H4 (cell line): ENCODE measurements around the gene GALT. TPM values are rescaled to one million over a fixed set of nuclear protein-coding genes. Genes with fewer than 3 reads are reported as not detected.

Experiments used
- DNase-seq: peaks from one replicate; pipeline ENCODE4 v3.0.0-alpha.2; 2015; ENCODE audit warnings: low spot score
- total RNA-seq: library from RNA; depleted of rRNA; stranded (reverse); fragments of >200 nt; shearing (Covaris generic); gene quantifications from 2 replicates; pipeline ENCODE4 v1.2.3, GENCODE V29; 2014

Gene GALT
- total RNA-seq, 1 experiment from 2014 or later, result 25.8 TPM

DNA sequence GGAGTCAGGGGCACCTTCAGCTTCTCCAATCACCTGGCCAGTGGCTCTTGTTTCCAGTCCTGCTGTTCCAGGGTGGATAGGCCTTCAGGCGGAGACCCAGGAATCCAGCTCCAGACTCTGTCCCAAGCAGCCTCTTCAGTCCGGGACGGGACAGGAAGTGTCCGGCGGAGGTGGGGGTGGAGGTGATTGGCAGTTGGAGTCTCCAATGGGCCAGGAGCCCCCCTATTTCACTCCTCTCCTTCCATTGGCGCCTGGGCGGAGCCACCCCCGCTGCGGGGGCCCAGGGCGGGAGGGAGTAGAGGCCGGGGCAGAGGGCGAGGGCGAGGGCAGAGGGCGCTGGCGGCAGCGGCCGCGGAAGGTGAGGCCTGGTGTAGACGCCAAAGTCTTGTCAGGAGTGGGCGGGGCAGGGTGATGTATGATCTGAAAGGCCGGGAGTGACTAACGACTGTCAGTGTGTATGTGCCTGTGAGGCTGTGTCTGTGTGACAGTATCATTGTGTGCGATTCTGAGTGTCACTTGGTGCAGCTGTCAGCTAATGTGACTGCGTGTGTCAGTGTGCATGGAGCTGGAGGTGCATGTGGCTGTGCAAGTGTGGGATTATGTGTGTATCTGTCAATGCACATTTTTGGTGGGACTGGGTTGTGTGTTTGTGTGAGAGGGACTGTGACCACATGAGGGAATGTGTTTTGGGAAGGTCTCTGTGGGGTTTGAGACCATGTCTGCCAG is 5.6 kb downstream of the GALT start, which contains the start of gene IL11RA:
Gene IL11RA (plus strand): TSS at position 310 of the 726 bp plus-strand sequence. CDS start 3,033 bp downstream, outside the sequence.
- DNase-seq, result peak; percentile 72

DNA sequence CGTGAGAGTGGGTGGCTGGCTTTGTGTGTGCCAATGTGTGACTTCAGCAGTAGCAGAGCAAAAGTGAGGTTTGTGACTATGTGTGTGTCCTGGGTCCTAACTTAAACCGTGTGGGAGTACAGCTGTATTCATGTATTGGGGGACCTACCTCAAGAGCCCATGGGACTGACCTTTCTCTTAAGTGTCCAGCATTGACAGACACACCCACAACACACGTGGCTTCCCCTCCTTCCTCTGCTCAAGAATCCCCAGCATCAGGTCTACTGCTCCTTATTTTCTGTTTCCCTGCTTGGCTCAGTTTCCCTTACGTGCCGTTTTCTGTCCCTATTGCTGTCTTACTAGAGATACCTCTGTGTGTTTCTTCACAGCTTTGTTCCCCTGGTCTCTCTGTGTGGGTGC is 6.1 kb downstream of the GALT start:
- no peak for DNase-seq

DNA sequence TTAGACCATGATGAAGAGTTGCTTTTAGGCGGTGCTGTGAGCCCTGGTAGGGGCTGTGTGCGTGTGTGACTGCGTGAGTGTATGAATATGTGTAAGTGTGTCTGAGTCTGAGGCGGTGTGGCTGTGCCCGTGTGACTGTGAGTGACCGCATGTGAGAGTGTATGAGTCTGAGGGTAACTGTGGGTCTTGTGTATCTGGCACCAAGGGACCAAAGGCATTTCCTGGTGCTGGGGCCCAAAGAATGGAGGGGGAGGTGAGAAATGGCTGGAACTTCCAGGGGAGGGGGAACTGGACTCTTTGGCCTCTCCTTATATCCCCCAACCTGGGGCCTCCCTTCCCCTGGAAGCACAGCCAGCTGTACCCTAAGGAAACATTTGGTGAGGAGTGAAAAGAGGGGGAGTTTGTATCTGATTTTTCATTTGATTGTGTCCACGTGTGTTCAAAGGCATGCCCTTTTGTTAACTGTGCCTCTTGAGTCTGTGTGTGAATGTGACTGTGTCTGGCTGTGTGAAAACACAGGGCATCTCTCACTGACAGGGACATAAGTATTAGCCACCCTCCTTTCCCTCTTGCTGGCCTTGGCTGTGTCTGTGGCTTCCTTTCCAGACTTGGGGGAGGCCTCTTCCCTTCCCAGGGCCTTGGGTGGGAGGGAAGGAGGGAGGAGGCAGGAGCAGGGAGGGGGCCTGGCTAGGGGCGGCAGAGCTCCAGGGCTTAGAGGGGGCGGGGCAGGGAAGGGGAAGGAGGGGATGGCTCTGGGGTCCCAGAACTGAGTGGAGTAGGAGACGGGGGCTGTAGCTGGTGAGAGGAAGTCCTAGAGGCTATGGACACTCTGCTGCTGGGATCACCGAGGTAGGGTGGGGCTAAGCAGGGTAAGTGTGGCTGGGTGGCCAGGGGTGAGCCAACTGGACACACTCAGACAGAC is 6.9 kb downstream of the GALT start:
- no peak for DNase-seq

DNA sequence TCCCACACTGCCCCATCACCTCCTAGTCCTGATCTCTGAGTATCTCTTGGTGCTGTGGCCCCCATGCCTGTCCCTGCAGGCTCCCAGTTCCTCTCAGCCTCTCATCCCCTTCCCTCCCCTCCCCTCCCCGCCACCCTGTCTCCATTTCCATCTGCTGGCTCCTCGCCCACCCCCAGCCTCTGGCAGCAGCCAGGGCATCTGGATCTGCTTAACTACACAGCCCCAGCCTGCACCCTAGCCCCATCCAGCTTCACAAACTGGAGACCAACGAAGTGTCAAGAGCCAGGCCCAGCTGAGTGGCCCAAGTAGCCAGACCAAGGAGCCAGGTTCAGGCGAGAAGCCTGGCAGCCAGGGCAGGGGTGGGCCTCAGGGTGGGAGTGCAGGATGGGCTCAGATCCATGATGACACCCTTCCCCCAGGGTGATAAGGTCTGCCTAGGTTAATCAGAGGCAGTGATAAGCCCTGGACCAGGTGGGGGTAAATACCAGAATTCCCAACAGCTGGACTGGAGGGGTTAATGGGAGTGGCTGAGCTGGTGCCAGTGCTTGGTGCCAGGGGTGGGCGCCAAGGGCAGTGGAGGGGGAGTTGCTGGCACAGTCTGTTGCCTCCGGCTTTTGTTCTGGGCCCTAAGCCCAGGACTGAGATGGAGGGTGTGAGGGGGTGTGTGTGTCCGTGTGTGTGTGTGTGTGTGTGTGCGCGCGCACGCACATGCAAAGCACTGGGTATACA is 8.0 kb downstream of the GALT start:
- no peak for DNase-seq

GRCh38 chr9:34655394-34655793 is 8.9 kb downstream of the GALT start:
- DNase-seq, result no peak

DNA sequence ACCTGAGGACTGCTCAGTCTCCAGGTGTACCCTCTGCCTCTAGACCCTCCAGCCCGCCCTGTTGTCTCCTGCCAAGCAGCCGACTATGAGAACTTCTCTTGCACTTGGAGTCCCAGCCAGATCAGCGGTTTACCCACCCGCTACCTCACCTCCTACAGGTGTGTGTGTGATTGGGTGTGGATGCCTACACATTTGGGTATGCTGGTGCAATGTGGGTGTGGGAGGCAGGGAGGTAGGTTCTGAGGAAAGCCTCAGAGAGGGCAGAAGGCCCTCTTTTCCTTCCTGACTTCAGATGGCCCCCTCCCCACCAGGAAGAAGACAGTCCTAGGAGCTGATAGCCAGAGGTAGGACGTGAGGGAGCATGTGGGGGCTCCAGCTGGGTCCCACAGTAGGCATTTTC is 10.5 kb downstream of the GALT start:
- no peak for DNase-seq

- DNase-seq, result no peak
Observed at GRCh38 chr9:34658461-34658860, 12.0 kb downstream of the GALT start.

- DNase-seq, result no peak
Observed at GRCh38 chr9:34659592-34660253, 13.2 kb downstream of the GALT start.

DNA sequence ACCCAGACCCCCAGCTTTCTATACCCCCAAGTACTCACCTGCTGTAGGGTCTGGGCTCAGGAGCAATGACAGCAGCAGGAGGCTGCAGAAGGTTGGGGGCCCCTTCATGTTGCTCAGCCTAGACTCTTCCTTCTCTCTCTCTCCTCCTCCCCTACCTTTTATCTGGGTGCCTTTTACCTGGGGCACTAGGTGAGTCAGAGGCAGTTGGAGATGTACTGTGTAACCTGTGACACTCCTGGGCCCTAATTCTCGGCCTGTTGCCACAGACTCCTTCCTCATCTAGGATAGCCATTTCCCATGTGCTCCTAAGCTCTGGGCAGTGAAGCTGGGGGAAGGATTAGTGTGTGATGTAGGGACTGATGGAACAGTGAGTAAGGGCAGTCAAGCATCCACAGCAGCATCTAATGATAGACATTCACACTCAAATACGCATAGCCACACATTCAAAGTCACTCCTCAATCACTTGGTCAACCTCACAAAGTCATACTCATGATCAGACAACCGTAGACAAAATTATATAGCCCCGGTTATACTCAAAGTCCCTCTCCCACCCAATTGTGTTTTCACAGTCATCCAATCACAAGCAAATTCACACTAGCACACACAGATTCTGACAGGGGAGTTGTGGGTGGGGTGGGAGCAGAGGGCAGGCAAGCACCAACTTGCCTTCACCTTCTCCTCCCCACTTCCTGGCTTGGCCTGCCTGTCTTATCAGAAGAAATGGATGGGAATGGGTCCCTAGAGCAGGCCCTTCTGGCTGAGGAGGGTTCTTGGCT is 16.2 kb downstream of the GALT start, which contains the start of gene CCL27:
Gene CCL27 (minus strand): TSS at position 132 of the 777 bp plus-strand sequence. CDS start 24 bp downstream, at position 108.
- DNase-seq, result no peak

DNA sequence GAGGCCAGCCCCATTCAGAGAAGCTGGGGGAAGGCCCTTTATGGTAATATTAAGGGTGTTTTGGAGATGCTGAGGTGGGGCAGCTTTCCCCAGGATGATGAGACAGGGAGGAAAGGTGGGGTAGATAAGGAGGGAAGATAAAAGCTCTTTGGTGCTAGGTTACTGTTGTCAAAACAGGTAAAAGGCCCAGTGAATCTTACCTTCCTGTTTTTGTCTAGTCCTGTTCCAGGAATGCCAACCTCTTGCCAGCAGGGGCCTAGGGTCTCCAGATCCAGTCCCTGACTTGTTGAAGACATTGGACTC is 16.8 kb downstream of the GALT start:
- no peak for DNase-seq

- peak; percentile 81 for DNase-seq
Observed at GRCh38 chr9:34664281-34665066, 18.0 kb downstream of the GALT start.

DNA sequence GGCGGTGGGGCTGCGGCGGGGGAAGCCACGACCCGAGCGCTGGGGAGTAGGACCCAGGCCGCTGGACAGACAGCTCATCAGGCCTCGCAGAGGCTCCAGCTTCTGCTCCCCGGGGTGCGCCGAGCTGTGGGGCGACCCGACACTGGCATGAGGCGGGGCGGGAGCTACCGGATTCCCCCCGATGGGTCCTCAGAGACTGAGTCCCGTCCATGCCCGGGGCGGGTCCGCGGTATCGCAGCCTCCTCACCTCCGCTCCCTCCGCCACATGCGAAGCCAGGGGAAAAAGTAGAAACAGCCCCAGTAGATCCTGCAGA is 18.5 kb downstream of the GALT start:
- no peak for DNase-seq

DNA sequence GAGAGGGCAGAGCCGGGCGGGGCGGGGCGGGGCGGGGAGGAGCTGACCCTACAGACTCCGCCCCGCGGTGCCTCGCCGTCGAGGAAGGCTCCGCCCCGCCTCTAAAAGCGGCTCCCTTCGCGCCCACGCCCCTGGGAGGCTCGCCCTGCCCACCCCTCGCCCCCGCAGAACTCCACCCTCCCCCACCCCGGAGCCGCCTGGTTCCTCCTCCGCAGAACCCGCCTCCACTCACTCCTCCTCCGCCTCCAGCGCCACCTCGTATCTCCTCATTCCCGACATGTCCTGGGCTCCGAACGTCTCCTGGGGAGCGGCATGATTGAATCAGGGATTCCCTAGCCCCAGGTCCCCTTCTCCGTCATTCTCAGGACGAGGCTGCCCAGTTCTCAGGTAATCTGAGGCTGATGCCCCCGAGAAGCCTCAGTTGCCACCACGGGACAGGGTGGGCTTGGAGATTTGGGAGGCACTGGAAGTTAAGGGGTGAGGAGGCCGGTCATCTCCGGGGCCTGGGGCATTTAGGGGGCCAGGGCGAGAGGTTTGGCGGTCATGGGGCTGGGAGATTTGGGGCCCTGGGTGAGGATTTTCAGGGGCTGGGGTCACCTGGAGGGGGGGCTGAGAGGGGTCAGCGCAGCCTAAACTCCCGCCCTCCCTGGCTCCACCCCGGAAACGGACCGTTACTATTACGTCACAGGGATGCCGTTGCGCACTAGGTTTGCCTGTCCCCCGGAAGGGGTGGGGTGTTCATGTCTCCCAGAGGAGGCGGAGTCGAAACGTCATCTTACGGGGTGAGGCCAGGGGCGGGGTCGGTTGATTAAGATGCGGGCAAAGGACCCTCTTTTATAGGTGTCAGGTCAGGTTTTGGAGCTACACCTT is 19.1 kb downstream of the GALT start:
- DNase-seq, result peak; percentile 96

DNA sequence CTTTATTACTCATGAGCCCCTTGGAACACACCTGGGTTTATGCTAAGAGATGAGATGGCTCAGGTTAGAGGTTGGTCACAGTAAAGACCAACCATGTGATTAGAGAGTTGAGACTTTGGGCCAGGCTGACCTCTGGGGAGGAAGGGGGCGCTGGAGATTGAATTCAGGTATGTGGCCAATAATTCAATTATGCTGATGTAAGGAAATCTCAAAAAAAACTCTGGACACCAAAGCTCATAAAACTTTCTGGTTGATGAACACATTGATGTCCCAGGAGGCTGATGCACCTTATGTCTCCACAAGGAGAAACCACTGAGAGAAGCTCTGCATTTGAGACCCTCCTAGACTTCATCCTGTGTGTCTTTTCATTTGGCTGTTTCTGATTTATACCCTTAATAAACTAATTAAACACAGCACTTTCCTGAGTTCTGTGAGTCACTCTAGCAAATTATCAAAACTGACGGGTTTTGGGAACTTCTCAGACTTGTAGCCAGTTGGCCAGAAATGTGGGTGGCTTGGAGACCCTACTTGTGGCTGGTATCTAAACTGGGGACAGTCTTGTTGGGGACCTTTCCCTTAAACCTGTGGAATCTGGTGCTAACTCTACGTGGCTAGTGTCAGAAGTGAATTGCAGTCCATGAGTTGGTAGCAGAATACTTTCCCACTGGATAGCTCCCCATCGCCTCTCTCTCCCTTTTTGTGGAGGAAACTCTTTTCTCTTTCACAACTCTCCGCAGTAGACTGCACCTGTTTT is 23.5 kb downstream of the GALT start:
- DNase-seq, result no peak

- DNase-seq, result no peak
Observed at GRCh38 chr9:34671307-34671706, 24.8 kb downstream of the GALT start.

- no peak for DNase-seq
Observed at GRCh38 chr9:34674440-34674839, 28.0 kb downstream of the GALT start.

DNA sequence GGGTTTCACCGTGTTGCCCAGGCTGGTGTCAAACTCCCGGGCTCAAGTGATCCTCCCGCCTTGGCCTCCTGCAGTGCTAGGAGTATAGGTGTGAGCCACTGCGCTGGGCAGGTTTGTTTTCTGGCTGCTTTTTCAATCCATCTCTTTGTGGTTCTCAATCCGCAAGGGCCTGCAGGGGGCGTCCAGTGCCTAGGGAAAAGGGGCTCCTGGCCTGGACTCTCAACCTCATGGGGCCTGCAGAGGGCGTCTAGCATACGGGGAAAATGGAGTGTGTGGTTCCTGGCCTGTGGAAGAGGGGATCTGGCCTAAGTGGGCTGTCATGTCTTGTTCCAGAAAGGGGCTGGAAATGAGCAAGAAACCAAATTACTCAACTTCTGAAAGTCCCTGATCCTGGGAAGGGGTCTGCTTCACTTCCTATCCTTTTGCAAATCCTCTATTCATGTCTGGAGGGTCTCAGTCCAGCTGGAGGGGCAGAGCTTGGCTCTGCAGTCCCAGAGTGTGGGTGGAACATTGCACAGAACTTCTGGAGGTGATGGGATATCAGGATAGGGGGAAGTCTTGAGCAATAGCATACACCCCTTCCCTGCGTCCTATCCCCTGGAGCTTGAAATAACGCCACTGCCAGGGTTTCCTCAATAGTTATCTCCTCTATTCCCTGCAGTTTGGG is 28.7 kb downstream of the GALT start:
- DNase-seq, result peak; percentile 67

GRCh38 chr9:34675869-34676268 is 29.4 kb downstream of the GALT start:
- DNase-seq, result no peak
